ENCODE data around the gene CDH23. TPM values are rescaled to one million over a fixed set of nuclear protein-coding genes. Genes with fewer than 3 reads are reported as not detected.
A peak's percentile ranks its signal among the peaks of the same experiment; 100 is the strongest.

CDH23 gene
- total RNA-seq, 1 donor from 2014 or later = 4.5 TPM

GRCh38 chr10:71854031-71854430 lies 457.3 kb downstream of the CDH23 start:
- H3K27ac ChIP-seq (replicated peaks) = no peak overlapping the region
- no peaks in the 10 kb centered on the region for H3K36me3 ChIP-seq
- no peaks in the 10 kb centered on the region for H3K9me3 ChIP-seq (replicated peaks)
- no peak for DNase-seq
- H3K4me3 ChIP-seq = no peak overlapping the region
- no peaks in the 10 kb centered on the region for H3K27me3 ChIP-seq (ENCODE audit: low read depth)
- intact Hi-C loops (cut with micrococcal nuclease) = no loop called here
- H3K4me1 ChIP-seq = peaks cover 28% of the 10 kb centered on the region
- no peak for TF ChIP-seq CTCF (IDR thresholded peaks at IDR 0.05; ENCODE audit: borderline replicate concordance)

- intact Hi-C loops (cut with micrococcal nuclease) = no loop called here
- Histone ChIP-seq H3K36me3 (no peaks in the 10 kb centered on the region), H3K27ac (replicated peaks) (no peak overlapping the region), H3K9me3 (replicated peaks) (no peaks in the 10 kb centered on the region), H3K4me3 (no peak overlapping the region), H3K27me3 (ENCODE audit: low read depth) (no peaks in the 10 kb centered on the region), H3K4me1 (peaks cover 29% of the 10 kb centered on the region)
- DNase-seq = no peak
- no peak for TF ChIP-seq CTCF (IDR thresholded peaks at IDR 0.05; ENCODE audit: borderline replicate concordance)
These were observed 459.9 kb downstream of the CDH23 start for GRCh38 chr10:71856619-71857018.

GRCh38 chr10:71857934-71858890 lies 461.5 kb downstream of the CDH23 start:
- Histone ChIP-seq H3K4me3 (no peak overlapping the region), H3K9me3 (replicated peaks) (no peaks in the 10 kb centered on the region), H3K27ac (replicated peaks) (no peak overlapping the region), H3K36me3 (no peaks in the 10 kb centered on the region), H3K4me1 (peaks cover 27% of the 10 kb centered on the region), H3K27me3 (ENCODE audit: low read depth) (no peaks in the 10 kb centered on the region)
- peak; percentile 58 for DNase-seq
- intact Hi-C loops (cut with micrococcal nuclease) = no loop called here
- TF ChIP-seq CTCF (IDR thresholded peaks at IDR 0.05; ENCODE audit: borderline replicate concordance) = no peak

- no peaks in the 10 kb centered on the region for H3K9me3 ChIP-seq (replicated peaks)
- no peak for TF ChIP-seq CTCF (IDR thresholded peaks at IDR 0.05; ENCODE audit: borderline replicate concordance)
- H3K36me3 ChIP-seq = no peaks in the 10 kb centered on the region
- intact Hi-C loops (cut with micrococcal nuclease) = no loop called here
- peaks cover 27% of the 10 kb centered on the region for H3K4me1 ChIP-seq
- DNase-seq = peak; percentile 92
- H3K4me3 ChIP-seq = peak overlapping the region; percentile 23
- no peaks in the 10 kb centered on the region for H3K27me3 ChIP-seq (ENCODE audit: low read depth)
- peak overlapping the region; percentile 91 for H3K27ac ChIP-seq (replicated peaks)
These were observed 463.7 kb downstream of the CDH23 start for GRCh38 chr10:71860243-71861029.

- H3K9me3 ChIP-seq (replicated peaks) = no peaks in the 10 kb centered on the region
- H3K36me3 ChIP-seq = no peaks in the 10 kb centered on the region
- no peaks in the 10 kb centered on the region for H3K27me3 ChIP-seq (ENCODE audit: low read depth)
- H3K27ac ChIP-seq (replicated peaks) = no peak overlapping the region
- intact Hi-C loops (cut with micrococcal nuclease) = no loop called here
- DNase-seq = no peak
- H3K4me3 ChIP-seq = no peak overlapping the region
- no peak for TF ChIP-seq CTCF (IDR thresholded peaks at IDR 0.05; ENCODE audit: borderline replicate concordance)
- H3K4me1 ChIP-seq = peaks cover 30% of the 10 kb centered on the region
These were observed 466.5 kb downstream of the CDH23 start for GRCh38 chr10:71863203-71863602.
